Measurements from ENCODE around the gene CDH26.

DNA sequence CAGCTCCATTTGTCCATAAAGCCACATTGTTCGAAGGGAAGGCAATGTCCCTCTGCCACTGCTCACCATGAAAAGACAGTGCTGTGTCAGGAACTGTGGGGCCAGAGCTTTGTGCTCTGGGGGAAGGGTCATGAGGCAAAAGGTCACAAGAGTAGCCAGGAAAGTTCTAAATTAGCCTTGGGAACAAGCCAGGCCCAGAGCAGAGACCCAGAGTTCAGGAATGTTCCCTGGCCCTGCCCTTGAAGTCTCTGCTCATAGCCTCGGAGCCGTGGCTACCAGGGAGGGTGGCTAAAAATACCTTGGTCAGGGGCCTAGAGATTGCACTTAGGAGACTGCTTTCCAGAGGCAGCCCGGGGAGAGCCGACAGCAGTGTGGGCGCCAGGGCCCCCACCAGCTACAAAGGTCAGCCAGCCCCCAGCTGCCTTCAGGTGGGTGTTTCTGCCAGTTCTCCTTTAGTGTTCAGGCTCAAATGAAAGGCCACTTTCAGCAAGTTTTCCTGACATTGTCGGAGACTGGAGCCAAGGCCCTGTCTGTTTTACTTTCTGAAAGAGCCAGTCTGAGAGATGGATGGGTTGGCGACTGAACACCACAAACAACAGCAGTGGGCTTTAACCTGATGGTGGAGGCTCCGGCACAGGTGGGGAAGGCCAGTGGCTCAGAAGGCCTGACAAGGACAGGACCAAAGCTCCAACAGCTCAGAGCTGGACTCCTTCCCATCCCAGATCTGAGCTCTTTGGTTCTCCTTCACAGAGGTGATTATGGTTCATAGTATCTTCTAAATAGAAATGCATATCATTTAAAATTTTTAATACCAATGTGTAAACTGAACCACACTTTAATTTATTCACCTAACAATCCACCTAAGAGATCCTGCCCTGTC lies 76.2 kb downstream of the CDH26 start:
- TF ChIP-seq TCF12 (IDR thresholded peaks at IDR 0.05; ENCODE audit: low read depth) (no peak), EP300 (IDR thresholded peaks at IDR 0.05; ENCODE audit: borderline replicate concordance) (no peak)

All from Ishikawa (cell line).